Measurements from ENCODE around the gene STAMBP. TPM values are rescaled to one million over a fixed set of nuclear protein-coding genes. Genes with fewer than 3 reads are reported as not detected.
A peak's percentile ranks its signal among the peaks of the same experiment; 100 is the strongest.

STAMBP gene
- total and polyA plus RNA-seq, 2 of the 13 experiments (the other 11 are each of a cell fraction or from before 2014, with no cell fraction given) = 49.6 to 53.2 TPM

DNA sequence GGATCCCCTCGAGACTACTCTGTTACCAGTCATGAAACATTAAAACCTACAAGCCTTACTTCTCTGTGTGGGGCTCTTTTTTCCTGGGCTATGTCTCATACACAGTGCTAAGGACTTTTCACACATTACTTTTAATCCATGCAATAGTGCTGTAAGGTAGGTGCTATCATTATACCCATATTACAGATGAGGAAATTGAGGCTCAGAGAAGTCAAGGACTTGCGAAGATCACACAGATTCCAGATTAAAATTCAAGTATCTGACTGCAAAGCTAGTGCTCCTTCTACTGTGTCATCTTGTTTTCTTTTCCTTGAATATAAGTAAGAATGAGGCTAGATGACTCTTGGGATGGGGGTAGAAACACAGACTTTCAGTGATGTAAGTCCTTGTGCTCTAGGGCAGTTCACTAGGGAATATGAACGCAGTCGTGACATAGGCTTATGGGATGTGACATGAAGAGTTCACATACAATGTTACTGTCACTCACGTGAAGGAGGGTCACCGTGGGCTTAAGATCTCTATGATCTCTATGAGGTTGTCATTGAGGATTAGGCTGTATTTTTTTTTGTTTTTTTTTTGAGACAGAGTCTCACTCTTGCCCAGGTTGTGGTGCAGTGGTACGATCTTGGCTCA lies 91.0 kb downstream of the STAMBP start:
- 48% methylated on average over 7 of the region's 7 CpGs for WGBS (ENCODE audit: low lambda C conversion rate)
- H3K4me1 ChIP-seq (ENCODE audit: insufficient read depth, low read length) = peaks cover 11% of the 10 kb centered on the region; the same call in 1 of the 2 replicates
- no peak overlapping the region for H3K9ac ChIP-seq (ENCODE audit: insufficient read depth, low read depth, low read length)
- H3K79me2 ChIP-seq (ENCODE audit: insufficient read depth, low read length) = no peaks in the 10 kb centered on the region
- CTCF ChIA-PET (ENCODE audit: low intra/inter-chr PET ratio, low total read pairs) = no interaction called here
- no peak for TF ChIP-seq BORCS8-MEF2B (CRISPR knock-in tag; IDR thresholded peaks at IDR 0.05)
- no peak for TF ChIP-seq SIX1 (CRISPR knock-in tag; IDR thresholded peaks at IDR 0.05; ENCODE audit: borderline replicate concordance)
- no peak for TF ChIP-seq ZNF605 (CRISPR knock-in tag; IDR thresholded peaks at IDR 0.05)
- peak; percentile 55 for TF ChIP-seq ZNF629 (CRISPR knock-in tag; conservative IDR thresholded peaks at IDR 0.05)
- no peak overlapping the region for H3K27ac ChIP-seq (ENCODE audit: extremely low read length, insufficient read depth, low read length)
- no peaks in the 10 kb centered on the region for H3K36me3 ChIP-seq (replicated peaks in 1 of 2; ENCODE audit: control insufficient read depth in 1 of 2, insufficient read depth in 2 of 2, low read length in 2 of 2)
- intact Hi-C loops (cut with micrococcal nuclease; ENCODE audit: unreplicated experiment) (loop anchor here (10.0 kb wide), 1 partner anchor 205 kb away; no protein-coding TSS in a partner anchor), in situ Hi-C loops (cut with HindIII; ENCODE audit: extremely low pct_ligation_motif_present, low pct_unique_long_range_greater_than_20kb) (no loop called here)
- no peaks in the 10 kb centered on the region for H3K9me3 ChIP-seq (ENCODE audit: low read length)
- no peak overlapping the region for H3K4me3 ChIP-seq (replicated peaks in 1 of 3; ENCODE audit: insufficient read depth in 1 of 3, low read depth in 2 of 3, low read length in 3 of 3)
- H2AFZ ChIP-seq (ENCODE audit: low read length) = no peak overlapping the region
- POLR2A ChIA-PET = no interaction called here
- H3K4me2 ChIP-seq (ENCODE audit: low read depth, low read length) = no peak overlapping the region
- FAIRE-seq = no peak
- no peak for ATAC-seq
- H3K27me3 ChIP-seq (ENCODE audit: control insufficient read depth in 1 of 2, insufficient read depth in 2 of 2, low read length in 2 of 2) = peaks cover 2 to 5% of the 10 kb centered on the region in 2 experiments; a peak in 3 of 5 replicates
- DNase-seq (ENCODE audit: low spot score) = no peak
- BruUV-seq (replicated peaks) = no TSS peak
- H4K20me1 ChIP-seq (ENCODE audit: insufficient read depth, low read length) = no peaks in the 10 kb centered on the region

DNA sequence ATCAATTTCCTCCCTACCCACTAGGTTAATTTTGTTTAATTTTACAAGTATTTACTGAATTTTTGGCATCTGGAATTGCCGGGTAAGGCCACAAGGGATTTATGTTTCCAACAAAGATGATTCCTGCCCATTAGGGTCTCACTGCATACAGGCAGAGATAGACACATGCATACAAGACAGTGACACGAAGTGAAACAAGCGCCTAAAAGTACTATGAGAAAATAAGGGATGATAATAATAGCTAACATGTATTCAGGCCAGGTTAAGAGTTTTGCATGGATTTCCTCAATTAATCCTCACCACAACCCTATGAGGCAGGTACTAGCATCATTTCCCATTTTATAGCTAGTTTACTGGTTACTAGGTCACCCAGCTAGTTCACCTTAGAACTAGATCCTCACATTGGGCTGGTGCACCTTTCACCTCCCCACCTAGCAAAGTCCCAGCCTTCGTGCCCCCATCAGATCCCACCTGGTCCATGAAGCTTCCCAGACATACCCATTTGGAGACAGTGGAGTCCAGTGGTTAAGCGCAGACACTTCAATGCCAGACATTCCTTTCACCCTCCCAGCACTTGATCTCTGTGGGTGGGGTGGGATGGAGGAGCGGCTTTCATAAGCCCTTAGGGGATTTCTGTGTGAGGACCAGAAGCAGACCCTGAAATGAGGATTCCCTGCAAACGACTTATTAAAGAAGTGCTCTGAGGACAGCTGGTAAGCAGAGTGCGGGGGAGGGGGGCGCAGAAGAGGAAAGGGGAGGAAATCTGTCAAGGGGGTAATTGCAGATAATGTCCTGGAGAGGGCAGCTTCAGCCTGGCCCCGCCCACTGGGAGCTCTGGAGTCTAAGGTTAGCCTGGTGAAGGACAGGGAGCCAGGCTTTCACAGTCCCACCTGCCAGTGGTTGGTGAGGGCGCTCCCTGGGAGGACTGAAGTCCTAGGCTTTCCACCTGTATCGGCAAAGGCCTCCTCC lies 92.1 kb downstream of the STAMBP start:
- DNase-seq (ENCODE audit: low spot score) = peak; percentile 55
- in situ Hi-C loops (cut with HindIII; ENCODE audit: extremely low pct_ligation_motif_present, low pct_unique_long_range_greater_than_20kb) (no loop called here), intact Hi-C loops (cut with micrococcal nuclease; ENCODE audit: unreplicated experiment) (loop anchor here (10.0 kb wide), 1 partner anchor 204 kb away; no protein-coding TSS in a partner anchor)
- H3K9ac ChIP-seq (ENCODE audit: insufficient read depth, low read depth, low read length) = no peak overlapping the region
- FAIRE-seq = peak; percentile 36
- H3K36me3 ChIP-seq (replicated peaks in 1 of 2; ENCODE audit: control insufficient read depth in 1 of 2, insufficient read depth in 2 of 2, low read length in 2 of 2) = no peaks in the 10 kb centered on the region
- peak overlapping the region; percentile 30 for H3K4me2 ChIP-seq (ENCODE audit: low read depth, low read length)
- H3K27ac ChIP-seq (ENCODE audit: extremely low read length, insufficient read depth, low read length) = no peak overlapping the region
- H3K79me2 ChIP-seq (ENCODE audit: insufficient read depth, low read length) = no peaks in the 10 kb centered on the region
- H3K9me3 ChIP-seq (ENCODE audit: low read length) = no peaks in the 10 kb centered on the region
- WGBS (ENCODE audit: low lambda C conversion rate) = 34% methylated on average over 11 of the region's 12 CpGs
- no TSS peak for BruUV-seq (replicated peaks)
- POLR2A ChIA-PET = interaction anchor here (1.2 kb wide), 1 partner anchor 92 kb away, joined by 5 read pairs; the partner anchor contains the start of gene STAMBP
- ATAC-seq = peak; percentile 92
- CTCF ChIA-PET (ENCODE audit: low intra/inter-chr PET ratio, low total read pairs) = no interaction called here
- H3K27me3 ChIP-seq (ENCODE audit: control insufficient read depth in 1 of 2, insufficient read depth in 2 of 2, low read length in 2 of 2) = peaks cover 2 to 5% of the 10 kb centered on the region in 2 experiments; a peak in 3 of 5 replicates
- no peak overlapping the region; a peak in 1 of 6 replicates for H3K4me3 ChIP-seq (replicated peaks in 1 of 3; ENCODE audit: insufficient read depth in 1 of 3, low read depth in 2 of 3, low read length in 3 of 3)
- H2AFZ ChIP-seq (ENCODE audit: low read length) = no peak overlapping the region
- peaks cover 13% of the 10 kb centered on the region for H3K4me1 ChIP-seq (ENCODE audit: insufficient read depth, low read length)
- H4K20me1 ChIP-seq (ENCODE audit: insufficient read depth, low read length) = no peaks in the 10 kb centered on the region
- TF ChIP-seq CBX5 (CRISPR knock-in tag; IDR thresholded peaks at IDR 0.05; ENCODE audit: borderline replicate concordance) = no peak
- no peak for TF ChIP-seq ZNF776 (CRISPR knock-in tag; IDR thresholded peaks at IDR 0.05)
- TF ChIP-seq ZNF570 (CRISPR knock-in tag; IDR thresholded peaks at IDR 0.05; ENCODE audit: borderline replicate concordance) = no peak
- TF ChIP-seq HDAC2 (CRISPR knock-in tag; IDR thresholded peaks at IDR 0.05) = no peak
- 0 out of 2 replicates have a peak, but pooled peaks have one; percentile 36 for TF ChIP-seq HIVEP1 (CRISPR knock-in tag; IDR thresholded peaks at IDR 0.05)
- TF ChIP-seq ZNF138 (CRISPR knock-in tag; IDR thresholded peaks at IDR 0.05; ENCODE audit: low read depth) = no peak
- TF ChIP-seq, protein P1, sequence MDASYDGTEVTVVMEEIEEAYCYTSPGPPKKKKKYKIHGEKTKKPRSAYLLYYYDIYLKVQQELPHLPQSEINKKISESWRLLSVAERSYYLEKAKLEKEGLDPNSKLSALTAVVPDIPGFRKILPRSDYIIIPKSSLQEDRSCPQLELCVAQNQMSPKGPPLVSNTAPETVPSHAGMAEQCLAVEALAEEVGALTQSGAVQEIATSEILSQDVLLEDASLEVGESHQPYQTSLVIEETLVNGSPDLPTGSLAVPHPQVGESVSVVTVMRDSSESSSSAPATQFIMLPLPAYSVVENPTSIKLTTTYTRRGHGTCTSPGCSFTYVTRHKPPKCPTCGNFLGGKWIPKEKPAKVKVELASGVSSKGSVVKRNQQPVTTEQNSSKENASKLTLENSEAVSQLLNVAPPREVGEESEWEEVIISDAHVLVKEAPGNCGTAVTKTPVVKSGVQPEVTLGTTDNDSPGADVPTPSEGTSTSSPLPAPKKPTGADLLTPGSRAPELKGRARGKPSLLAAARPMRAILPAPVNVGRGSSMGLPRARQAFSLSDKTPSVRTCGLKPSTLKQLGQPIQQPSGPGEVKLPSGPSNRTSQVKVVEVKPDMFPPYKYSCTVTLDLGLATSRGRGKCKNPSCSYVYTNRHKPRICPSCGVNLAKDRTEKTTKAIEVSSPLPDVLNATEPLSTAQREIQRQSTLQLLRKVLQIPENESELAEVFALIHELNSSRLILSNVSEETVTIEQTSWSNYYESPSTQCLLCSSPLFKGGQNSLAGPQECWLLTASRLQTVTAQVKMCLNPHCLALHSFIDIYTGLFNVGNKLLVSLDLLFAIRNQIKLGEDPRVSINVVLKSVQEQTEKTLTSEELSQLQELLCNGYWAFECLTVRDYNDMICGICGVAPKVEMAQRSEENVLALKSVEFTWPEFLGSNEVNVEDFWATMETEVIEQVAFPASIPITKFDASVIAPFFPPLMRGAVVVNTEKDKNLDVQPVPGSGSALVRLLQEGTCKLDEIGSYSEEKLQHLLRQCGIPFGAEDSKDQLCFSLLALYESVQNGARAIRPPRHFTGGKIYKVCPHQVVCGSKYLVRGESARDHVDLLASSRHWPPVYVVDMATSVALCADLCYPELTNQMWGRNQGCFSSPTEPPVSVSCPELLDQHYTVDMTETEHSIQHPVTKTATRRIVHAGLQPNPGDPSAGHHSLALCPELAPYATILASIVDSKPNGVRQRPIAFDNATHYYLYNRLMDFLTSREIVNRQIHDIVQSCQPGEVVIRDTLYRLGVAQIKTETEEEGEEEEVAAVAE (CRISPR knock-in tag; IDR thresholded peaks at IDR 0.05; ENCODE audit: borderline replicate concordance) = no peak
- TF ChIP-seq ZNF256 (CRISPR knock-in tag; conservative IDR thresholded peaks at IDR 0.05) = no peak
